Thyroid gland (tissue), 4 donors: Measurements from ENCODE around the gene RAVER2. TPM values are rescaled to one million over a fixed set of nuclear protein-coding genes. Genes with fewer than 3 reads are reported as not detected.

Experiments
- DNase-seq, 2 donors: peaks; one replicate each; pipeline ENCODE4 v3.0.0-alpha.2; 2019
- H3K27ac ChIP-seq, 3 donors: fragments of 200-600 bp; sonication (generic); 1 replicate in 2 of 3; 2 replicates in 1 of 3; pipeline ENCODE4 v1.5.1; 2016 to 2019; ENCODE audit warnings: mild to moderate bottlenecking in 1 of 3, moderate library complexity in 1 of 3
- H3K27me3 ChIP-seq: fragments of 200-600 bp; sonication (generic); one replicate; pipeline ENCODE4 v1.5.1; 2019
- H3K36me3 ChIP-seq, 2 donors: fragments of 200-600 bp; sonication (generic); one replicate each; pipeline ENCODE4 v1.5.1; 2016 to 2019
- H3K4me1 ChIP-seq, 2 donors: fragments of 200-600 bp; sonication (generic); one replicate each; pipeline ENCODE4 v1.5.1; 2017 to 2019
- H3K4me3 ChIP-seq, 3 donors: fragments of 200-600 bp; sonication (generic); replicated peaks in 1 of 3; 1 replicate in 2 of 3; 2 replicates in 1 of 3; pipeline ENCODE4 v1.5.1; 2016; ENCODE audit warnings: mild to moderate bottlenecking in 1 of 3
- H3K9me3 ChIP-seq: fragments of 200-600 bp; sonication (generic); one replicate; pipeline ENCODE4 v1.5.1; 2017
- CTCF ChIP-seq, 6 experiments: fragments of 200-600 bp in 3 of 6; fragments of 450-650 bp in 3 of 6; sonication (generic) in 3 of 6; IDR thresholded peaks; one replicate each; pipeline ENCODE4 v1.5.1; 2016 to 2019; ENCODE audit warnings: antibody characterized with exemption in 6 of 6, mild to moderate bottlenecking in 2 of 6, inconsistent platforms in 1 of 6, moderate library complexity in 1 of 6
- POLR2A ChIP-seq, 2 donors: fragments of 450-650 bp; IDR thresholded peaks; one replicate each; pipeline ENCODE4 v1.6.1; 2017; ENCODE audit warnings: antibody characterized with exemption in 2 of 2, mild to moderate bottlenecking in 2 of 2, moderate library complexity in 1 of 2
- WGBS, 2 donors: methylation state at CpG; one replicate each; pipeline ENCODE4 v1.1.5; 2017; 5-methylcytosine and 5-hydroxymethylcytosine counted together
- intact Hi-C: fragments of 100-400 bp; cut with DNase I; formaldehyde crosslinking; loops from one replicate; pipeline ENCODE4 v1.15.1; 2023
- total RNA-seq, 4 donors: library from RNA; depleted of rRNA; stranded (reverse); fragments of >200 nt; gene quantifications; one replicate each; pipeline ENCODE4 v1.2.3, GENCODE V29; 2016

Gene RAVER2
- total RNA-seq, 4 donors from 2014 or later = 12.6 to 13.6 (median 13.2) TPM

DNA sequence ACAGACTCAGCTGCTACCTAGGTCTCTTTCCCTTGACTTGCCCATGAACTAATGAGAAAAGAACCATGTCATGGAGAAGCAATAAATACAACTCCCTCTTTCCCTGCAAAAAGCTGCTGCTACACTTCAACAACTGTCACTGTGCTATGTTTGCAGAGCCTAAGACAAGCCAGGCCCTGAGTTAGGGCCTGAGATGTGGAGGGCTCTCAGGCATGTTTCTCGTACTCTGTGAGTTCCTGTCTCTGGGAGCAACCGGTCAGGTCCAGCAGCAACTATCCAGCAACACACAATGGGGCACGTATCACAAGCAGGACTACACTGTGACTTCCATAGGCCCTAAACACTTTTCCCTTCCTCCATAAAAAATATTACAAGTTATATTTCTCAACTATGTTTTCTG is 129.8 kb downstream of the RAVER2 start:
- TF ChIP-seq CTCF (IDR thresholded peaks at IDR 0.05) (no peak), POLR2A (IDR thresholded peaks at IDR 0.05) (no peak)
- Histone ChIP-seq H3K9me3 (no peaks in the 10 kb centered on the region), H3K27ac (no peak overlapping the region), H3K4me1 (no peaks in the 10 kb centered on the region), H3K4me3 (no peak overlapping the region), H3K27me3 (no peaks in the 10 kb centered on the region), H3K36me3 (peaks cover 18 to 19% of the 10 kb centered on the region in 2 donors)
- intact Hi-C loops = no loop called here
- DNase-seq = no peak
- WGBS, 2 donors = 88 to 92% methylated on average over 3 of the region's 3 CpGs

GRCh38 chr1:64875101-64875500 is 130.2 kb downstream of the RAVER2 start:
- no peaks in the 10 kb centered on the region for H3K4me1 ChIP-seq
- H3K27me3 ChIP-seq = no peaks in the 10 kb centered on the region
- H3K9me3 ChIP-seq = no peaks in the 10 kb centered on the region
- no peak overlapping the region for H3K4me3 ChIP-seq
- H3K27ac ChIP-seq = no peak overlapping the region
- intact Hi-C loops = no loop called here
- TF ChIP-seq CTCF (IDR thresholded peaks at IDR 0.05) (no peak), POLR2A (IDR thresholded peaks at IDR 0.05) (no peak)
- 88 to 92% methylated on average over 10 of the region's 10 CpGs for WGBS, 2 donors
- peaks cover 18 to 19% of the 10 kb centered on the region in 2 donors for H3K36me3 ChIP-seq
- DNase-seq = no peak

GRCh38 chr1:64875606-64876005 is 130.7 kb downstream of the RAVER2 start:
- H3K9me3 ChIP-seq = no peaks in the 10 kb centered on the region
- H3K4me3 ChIP-seq = no peak overlapping the region
- DNase-seq = no peak
- WGBS, 2 donors = 93 to 95% methylated on average over 6 of the region's 6 CpGs
- H3K36me3 ChIP-seq = peaks cover 18 to 19% of the 10 kb centered on the region in 2 donors
- H3K27ac ChIP-seq = no peak overlapping the region
- no peaks in the 10 kb centered on the region for H3K27me3 ChIP-seq
- intact Hi-C loops = no loop called here
- TF ChIP-seq CTCF (IDR thresholded peaks at IDR 0.05) (no peak), POLR2A (IDR thresholded peaks at IDR 0.05) (no peak)
- H3K4me1 ChIP-seq = no peaks in the 10 kb centered on the region

GRCh38 chr1:64877151-64877550 is 132.3 kb downstream of the RAVER2 start:
- TF ChIP-seq CTCF (IDR thresholded peaks at IDR 0.05) (no peak), POLR2A (IDR thresholded peaks at IDR 0.05) (no peak)
- H3K27me3 ChIP-seq = no peaks in the 10 kb centered on the region
- H3K27ac ChIP-seq = no peak overlapping the region
- no peak for DNase-seq
- H3K9me3 ChIP-seq = no peaks in the 10 kb centered on the region
- H3K4me1 ChIP-seq = no peaks in the 10 kb centered on the region
- H3K4me3 ChIP-seq = no peak overlapping the region
- intact Hi-C loops = no loop called here
- 93 to 94% methylated on average over 2 of the region's 2 CpGs for WGBS, 2 donors
- peaks cover 18 to 19% of the 10 kb centered on the region in 2 donors for H3K36me3 ChIP-seq

DNA sequence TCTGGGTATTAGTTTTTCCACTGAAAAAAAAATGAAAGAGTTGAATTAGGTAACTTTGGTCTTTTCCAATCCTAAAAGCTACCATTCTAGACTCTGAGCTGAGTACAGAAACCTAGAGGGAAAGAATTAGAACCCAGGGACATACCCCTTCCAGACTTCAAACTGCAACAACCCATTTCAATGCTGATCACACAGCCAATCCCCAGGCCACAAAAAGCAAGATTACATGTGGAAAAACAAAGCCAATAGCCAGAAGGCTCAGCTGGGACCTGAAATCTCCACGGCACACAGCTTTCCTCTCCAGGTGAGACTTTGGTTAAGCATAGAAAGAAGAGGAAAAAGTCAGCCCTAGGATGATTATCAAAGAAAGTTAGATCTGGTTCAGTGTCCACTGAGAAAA is 132.7 kb downstream of the RAVER2 start:
- H3K27ac ChIP-seq = no peak overlapping the region
- no peak for TF ChIP-seq POLR2A (IDR thresholded peaks at IDR 0.05)
- TF ChIP-seq CTCF (IDR thresholded peaks at IDR 0.05) = no peak
- no peaks in the 10 kb centered on the region for H3K4me1 ChIP-seq
- 79 to 95% methylated on average over 1 of the region's 1 CpG for WGBS, 2 donors
- H3K9me3 ChIP-seq = no peaks in the 10 kb centered on the region
- DNase-seq = no peak
- intact Hi-C loops = no loop called here
- peaks cover 19 to 23% of the 10 kb centered on the region in 2 donors for H3K36me3 ChIP-seq
- no peak overlapping the region for H3K4me3 ChIP-seq
- no peaks in the 10 kb centered on the region for H3K27me3 ChIP-seq
